ENCODE measurements around the gene PAM. TPM values are rescaled to one million over a fixed set of nuclear protein-coding genes. Genes with fewer than 3 reads are reported as not detected.

Gene PAM
- total and polyA plus RNA-seq, 8 donors, result 27.4 to 322 (median 93.9) TPM

DNA sequence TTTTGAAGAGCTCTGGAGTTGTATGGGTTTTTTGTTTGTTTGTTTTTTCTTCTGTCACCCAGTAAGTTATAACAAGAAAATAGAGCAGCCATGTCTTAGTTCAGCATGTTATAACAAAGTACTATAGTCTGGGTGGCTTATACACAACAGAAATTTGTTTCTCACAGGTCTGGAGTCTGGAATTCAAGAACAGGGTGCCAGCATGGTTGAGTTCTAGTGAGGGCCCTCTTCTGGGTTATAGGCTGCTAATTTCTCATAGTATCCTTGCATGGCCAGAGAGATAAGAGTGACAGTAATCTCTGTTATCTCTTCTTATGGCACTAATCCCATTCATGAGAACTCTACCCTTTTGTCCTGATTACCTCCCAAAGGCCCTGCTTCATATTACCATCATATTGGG lies 250.2 kb downstream of the PAM start:
- H3K27me3 ChIP-seq, result no peaks in the 10 kb centered on the region
- intact Hi-C loops (cut with DNase I; ENCODE audit: low total_unique reads), result no loop called here
- no peak overlapping the region for H3K27ac ChIP-seq
- no peak for DNase-seq
- H3K36me3 ChIP-seq, result peaks cover 0 to 24% (median 17%) of the 10 kb centered on the region in 4 donors
- H3K4me1 ChIP-seq, result no peaks in the 10 kb centered on the region
- no peaks in the 10 kb centered on the region for H3K9me3 ChIP-seq
- H3K4me3 ChIP-seq, result no peak overlapping the region
- no peak for TF ChIP-seq POLR2AphosphoS5 (IDR thresholded peaks at IDR 0.05)
- TF ChIP-seq EP300 (IDR thresholded peaks at IDR 0.05), result no peak
- TF ChIP-seq, protein P1, sequence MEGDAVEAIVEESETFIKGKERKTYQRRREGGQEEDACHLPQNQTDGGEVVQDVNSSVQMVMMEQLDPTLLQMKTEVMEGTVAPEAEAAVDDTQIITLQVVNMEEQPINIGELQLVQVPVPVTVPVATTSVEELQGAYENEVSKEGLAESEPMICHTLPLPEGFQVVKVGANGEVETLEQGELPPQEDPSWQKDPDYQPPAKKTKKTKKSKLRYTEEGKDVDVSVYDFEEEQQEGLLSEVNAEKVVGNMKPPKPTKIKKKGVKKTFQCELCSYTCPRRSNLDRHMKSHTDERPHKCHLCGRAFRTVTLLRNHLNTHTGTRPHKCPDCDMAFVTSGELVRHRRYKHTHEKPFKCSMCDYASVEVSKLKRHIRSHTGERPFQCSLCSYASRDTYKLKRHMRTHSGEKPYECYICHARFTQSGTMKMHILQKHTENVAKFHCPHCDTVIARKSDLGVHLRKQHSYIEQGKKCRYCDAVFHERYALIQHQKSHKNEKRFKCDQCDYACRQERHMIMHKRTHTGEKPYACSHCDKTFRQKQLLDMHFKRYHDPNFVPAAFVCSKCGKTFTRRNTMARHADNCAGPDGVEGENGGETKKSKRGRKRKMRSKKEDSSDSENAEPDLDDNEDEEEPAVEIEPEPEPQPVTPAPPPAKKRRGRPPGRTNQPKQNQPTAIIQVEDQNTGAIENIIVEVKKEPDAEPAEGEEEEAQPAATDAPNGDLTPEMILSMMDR (IDR thresholded peaks at IDR 0.05), result no peak
- TF ChIP-seq POLR2A (IDR thresholded peaks at IDR 0.05), result no peak

DNA sequence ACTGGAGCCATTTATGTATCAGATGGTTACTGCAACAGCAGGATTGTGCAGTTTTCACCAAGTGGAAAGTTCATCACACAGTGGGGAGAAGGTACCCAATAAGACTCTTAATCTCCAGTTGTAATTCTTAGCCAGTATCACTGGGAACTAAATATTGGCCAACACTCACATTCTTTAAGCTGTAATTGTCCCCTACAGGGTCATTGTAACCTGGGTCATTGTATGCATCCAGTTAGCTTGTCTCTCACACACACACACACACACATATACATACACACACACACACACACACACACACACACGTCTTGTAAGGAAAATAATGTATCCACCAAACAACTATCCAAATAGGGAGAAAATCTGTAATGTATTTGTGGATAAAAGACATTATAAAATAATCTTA lies 251.8 kb downstream of the PAM start:
- Histone ChIP-seq H3K36me3 (peaks cover 0 to 24% (median 20%) of the 10 kb centered on the region in 4 donors), H3K27ac (no peak overlapping the region), H3K27me3 (no peaks in the 10 kb centered on the region), H3K4me1 (no peaks in the 10 kb centered on the region), H3K9me3 (no peaks in the 10 kb centered on the region), H3K4me3 (no peak overlapping the region)
- 43 to 82% (median 69%) methylated on average over 1 of the region's 1 CpG for WGBS, 5 donors
- DNase-seq, result no peak
- intact Hi-C loops (cut with DNase I; ENCODE audit: low total_unique reads), result no loop called here
- TF ChIP-seq POLR2AphosphoS5 (IDR thresholded peaks at IDR 0.05) (no peak), EP300 (IDR thresholded peaks at IDR 0.05) (no peak), POLR2A (IDR thresholded peaks at IDR 0.05) (no peak)
- TF ChIP-seq, protein P1 (IDR thresholded peaks at IDR 0.05), result no peak

DNA sequence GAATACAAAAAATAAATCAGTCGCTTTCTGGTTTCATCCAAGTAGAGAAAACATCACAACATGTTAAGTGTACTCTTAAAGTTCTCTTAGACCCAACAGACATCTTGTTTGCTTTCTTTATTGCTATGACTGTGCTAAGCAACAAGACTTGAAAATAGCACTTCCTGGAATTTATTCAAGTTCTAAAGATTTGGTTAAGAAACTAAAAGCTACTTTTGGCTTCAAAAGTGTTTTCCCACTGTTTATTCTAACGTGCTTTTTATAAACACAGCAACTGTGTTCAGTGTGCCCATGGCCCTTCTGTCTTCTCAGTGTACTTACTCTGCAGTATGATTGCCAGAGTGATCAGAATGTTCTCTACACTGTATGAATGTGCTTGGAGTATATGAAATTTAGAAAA lies 255.1 kb downstream of the PAM start:
- H3K9me3 ChIP-seq, result peaks cover 0 to 3% (median 0%) of the 10 kb centered on the region in 4 donors
- H3K36me3 ChIP-seq, result peaks cover 0 to 30% (median 20%) of the 10 kb centered on the region in 4 donors
- peak in 1 of 2 donors; percentile 19 for DNase-seq
- intact Hi-C loops (cut with DNase I; ENCODE audit: low total_unique reads), result no loop called here
- TF ChIP-seq POLR2AphosphoS5 (IDR thresholded peaks at IDR 0.05) (peak in 1 of 3 donors; percentile 15), EP300 (IDR thresholded peaks at IDR 0.05) (no peak)
- TF ChIP-seq, protein P1 (IDR thresholded peaks at IDR 0.05), result no peak
- 53 to 67% (median 60%) methylated on average over 2 of the region's 2 CpGs for WGBS, 5 donors
- H3K27me3 ChIP-seq, result no peaks in the 10 kb centered on the region
- H3K27ac ChIP-seq, result peak overlapping the region in 1 of 5 donors; percentile 5
- H3K4me3 ChIP-seq, result no peak overlapping the region
- peaks cover 0 to 14% (median 0%) of the 10 kb centered on the region in 4 donors for H3K4me1 ChIP-seq

DNA sequence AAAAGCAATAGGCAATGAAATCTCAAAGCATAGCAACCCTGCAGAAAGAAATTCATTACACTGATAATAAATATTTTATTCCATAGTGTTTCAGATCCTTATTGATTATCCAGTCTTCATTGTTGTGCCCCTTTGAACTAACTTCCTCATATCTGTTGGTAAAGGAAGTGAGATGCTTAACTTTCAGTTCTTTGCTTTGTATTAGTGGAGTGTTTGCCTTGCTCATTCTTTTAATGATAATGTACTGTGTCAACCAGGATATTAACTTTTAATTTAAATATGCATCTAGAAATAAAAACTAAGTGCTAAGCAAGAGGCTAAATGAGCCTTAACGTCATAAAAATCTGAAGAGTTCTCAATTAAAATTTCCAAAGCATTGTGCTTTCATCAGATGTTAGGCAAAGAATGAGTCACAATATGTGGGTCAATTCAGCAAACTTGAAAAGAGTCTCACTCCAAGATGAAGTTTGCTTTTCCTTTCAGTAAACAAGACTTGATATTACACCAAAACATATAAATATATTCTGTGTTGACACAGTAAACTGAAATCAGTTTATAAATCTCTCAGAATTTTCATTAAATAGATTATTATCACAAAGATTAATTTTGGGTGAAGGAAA lies 258.9 kb downstream of the PAM start:
- DNase-seq, result no peak
- 0 to 61% (median 36%) methylated on average over 1 of the region's 1 CpG for WGBS, 5 donors
- TF ChIP-seq POLR2A (IDR thresholded peaks at IDR 0.05) (no peak), POLR2AphosphoS5 (IDR thresholded peaks at IDR 0.05) (no peak), EP300 (IDR thresholded peaks at IDR 0.05) (no peak)
- TF ChIP-seq, protein P1 (IDR thresholded peaks at IDR 0.05), result no peak
- Histone ChIP-seq H3K27me3 (no peaks in the 10 kb centered on the region), H3K4me1 (peaks cover 0 to 14% (median 0%) of the 10 kb centered on the region in 4 donors), H3K36me3 (peaks cover 0 to 17% (median 9%) of the 10 kb centered on the region in 4 donors), H3K27ac (no peak overlapping the region), H3K4me3 (no peak overlapping the region), H3K9me3 (peaks cover 0 to 3% (median 0%) of the 10 kb centered on the region in 4 donors)
- intact Hi-C loops (cut with DNase I; ENCODE audit: low total_unique reads), result no loop called here
